Muscle of leg (tissue), 11 donors: ENCODE results near the gene PPIL6. TPM values are rescaled to one million over a fixed set of nuclear protein-coding genes. Genes with fewer than 3 reads are reported as not detected.

Experiments used
- DNase-seq: peaks from one replicate; pipeline ENCODE4 v3.0.0; 2013
- H3K27ac ChIP-seq: one replicate; pipeline ENCODE4 v1.5.1; 2013; ENCODE audit warnings: mild to moderate bottlenecking, low read length, control low read depth
- H3K27me3 ChIP-seq: one replicate; pipeline ENCODE4 v1.6.1; 2013; ENCODE audit warnings: low read length; ENCODE audit not compliant: control insufficient read depth, insufficient read depth
- H3K36me3 ChIP-seq: one replicate; pipeline ENCODE4 v1.6.1; 2013; ENCODE audit warnings: low read length; ENCODE audit not compliant: control insufficient read depth, insufficient read depth
- H3K4me1 ChIP-seq: one replicate; pipeline ENCODE4 v1.6.1; 2013; ENCODE audit warnings: low read length; ENCODE audit not compliant: control insufficient read depth, insufficient read depth
- H3K4me3 ChIP-seq: one replicate; pipeline ENCODE4 v1.5.1; 2013; ENCODE audit warnings: low read length, control low read depth
- H3K9me3 ChIP-seq: replicated peaks from 2 replicates; pipeline ENCODE4 v1.6.1; 2013; ENCODE audit warnings: low read depth, low read length; ENCODE audit not compliant: control insufficient read depth
- WGBS: methylation state at CpG from one replicate; pipeline ENCODE4 v1.1.5; 2013; ENCODE audit warnings: missing lambda C conversion rate; ENCODE audit not compliant: insufficient coverage; 5-methylcytosine and 5-hydroxymethylcytosine counted together
- polyA plus RNA-seq, 8 donors: library from polyadenylated mRNA; unstranded; fragments of 120-200 nt; gene quantifications; one replicate each; pipeline versions ENCODE4 v1.2.1 to v1.2.3, GENCODE V29; 2013; ENCODE audit warnings: inconsistent platforms in 1 of 8, low replicate concordance in 1 of 8; ENCODE audit not compliant: insufficient read length in 8 of 8, insufficient read depth in 1 of 8
- total RNA-seq: library from RNA; stranded (reverse); fragments of 120-200 nt; gene quantifications from one replicate; pipeline ENCODE4 v1.2.4, GENCODE V29; 2013

PPIL6 gene
- total and polyA plus RNA-seq, 9 donors, result 4.9 to 7.4 (median 6.7) TPM

GRCh38 chr6:109478841-109479624 lies 38.6 kb upstream of the PPIL6 start:
- Histone ChIP-seq H3K4me1 (peaks cover 11% of the 10 kb centered on the region), H3K27ac (no peak overlapping the region), H3K36me3 (peaks cover 44% of the 10 kb centered on the region), H3K9me3 (no peaks in the 10 kb centered on the region), H3K27me3 (no peaks in the 10 kb centered on the region), H3K4me3 (no peak overlapping the region)
- no peak for DNase-seq
- no CpG with 5 or more reads among the region's 5 CpGs for WGBS

DNA sequence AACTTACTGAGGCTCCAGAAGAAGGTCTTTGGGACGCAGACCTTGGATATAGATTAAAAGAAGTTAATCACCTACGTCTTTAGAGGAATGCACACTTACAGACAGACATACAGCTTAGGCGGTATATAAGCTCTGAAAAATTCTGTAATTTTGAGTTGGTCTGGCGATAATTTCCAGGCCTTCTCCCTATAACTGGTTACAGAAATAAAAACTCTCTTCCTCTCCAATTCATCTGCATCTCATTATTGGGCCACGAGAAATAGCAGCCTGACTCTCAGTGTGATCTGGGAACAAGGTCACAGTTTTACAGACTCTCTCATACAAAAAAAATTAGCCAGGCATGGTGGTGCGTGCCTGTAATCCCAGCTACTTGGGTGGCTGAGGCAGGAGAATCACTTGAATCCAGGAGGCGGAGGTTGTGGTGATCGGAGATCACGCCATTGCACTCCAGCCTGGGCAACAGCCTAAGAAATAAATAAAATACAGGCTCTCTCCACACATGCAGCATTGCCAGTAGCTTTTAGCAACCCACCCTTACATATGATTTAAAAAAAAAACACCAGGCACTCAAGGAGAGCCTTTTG lies 37.9 kb upstream of the PPIL6 start:
- H3K27ac ChIP-seq, result no peak overlapping the region
- peaks cover 49% of the 10 kb centered on the region for H3K36me3 ChIP-seq
- H3K9me3 ChIP-seq, result no peaks in the 10 kb centered on the region
- no peak for DNase-seq
- no peaks in the 10 kb centered on the region for H3K27me3 ChIP-seq
- H3K4me1 ChIP-seq, result peaks cover 10% of the 10 kb centered on the region
- H3K4me3 ChIP-seq, result no peak overlapping the region
- 74% methylated on average over 3 of the region's 9 CpGs for WGBS

GRCh38 chr6:109477725-109478124 lies 37.3 kb upstream of the PPIL6 start:
- WGBS, result 60% methylated on average over 1 of the region's 2 CpGs
- no peak for DNase-seq

DNA sequence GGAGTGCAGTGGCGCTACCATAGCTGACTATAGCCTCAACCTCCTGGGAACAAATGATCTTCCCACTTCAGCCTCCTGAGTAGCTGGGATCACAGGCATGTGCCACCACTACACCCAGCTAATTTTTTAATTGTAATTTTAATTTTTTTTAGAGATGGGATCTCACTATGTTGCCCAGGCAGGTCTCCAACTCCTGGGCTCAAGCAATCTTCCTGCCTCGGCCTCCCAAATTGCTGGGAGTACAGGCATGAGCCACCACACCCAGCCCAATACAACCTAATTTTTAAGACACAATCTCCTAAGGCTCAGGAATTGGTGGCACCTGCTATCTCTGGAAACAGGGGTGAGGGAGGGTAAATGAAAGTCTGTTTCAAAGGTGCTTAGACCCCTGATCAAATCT lies 36.8 kb upstream of the PPIL6 start:
- H3K4me1 ChIP-seq, result peaks cover 8% of the 10 kb centered on the region

More at GRCh38 chr6:109477725-109478124, 37.3 kb upstream of the PPIL6 start:
- H3K27me3 ChIP-seq, result no peaks in the 10 kb centered on the region
- peaks cover 10% of the 10 kb centered on the region for H3K4me1 ChIP-seq
- H3K4me3 ChIP-seq, result no peak overlapping the region
- no peak overlapping the region for H3K27ac ChIP-seq
- peaks cover 55% of the 10 kb centered on the region for H3K36me3 ChIP-seq
- no peaks in the 10 kb centered on the region for H3K9me3 ChIP-seq

DNA sequence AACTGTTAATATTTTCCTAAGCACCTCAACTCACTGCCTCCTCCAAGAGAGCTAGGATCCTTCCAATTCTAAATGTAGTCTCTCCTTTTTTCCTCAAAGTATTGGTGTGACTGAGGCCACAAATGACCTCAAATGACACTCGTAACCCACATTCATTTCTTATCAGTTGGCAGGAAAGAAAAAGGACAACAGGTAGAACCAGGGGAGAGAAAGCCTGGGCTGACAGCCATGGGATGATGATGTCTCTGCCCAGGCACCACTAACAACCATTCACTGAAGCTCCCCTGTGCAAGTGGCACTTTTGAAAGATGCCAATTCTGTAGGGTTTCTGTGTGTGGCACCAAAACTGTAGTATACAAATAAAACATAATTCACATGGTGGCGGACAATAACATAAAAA lies 35.2 kb upstream of the PPIL6 start:
- no peaks in the 10 kb centered on the region for H3K9me3 ChIP-seq
- H3K27me3 ChIP-seq, result no peaks in the 10 kb centered on the region
- no CpG with 5 or more reads among the region's 2 CpGs for WGBS
- no peak overlapping the region for H3K4me3 ChIP-seq
- H3K4me1 ChIP-seq, result no peaks in the 10 kb centered on the region
- no peak overlapping the region for H3K27ac ChIP-seq
- peaks cover 67% of the 10 kb centered on the region for H3K36me3 ChIP-seq
- no peak for DNase-seq

More for the DNA sequence above, 36.8 kb upstream of the PPIL6 start:
- whole genome bisulfite sequencing, result no CpG with 5 or more reads among the region's 2 CpGs
- Histone ChIP-seq H3K27ac (no peak overlapping the region), H3K9me3 (no peaks in the 10 kb centered on the region), H3K36me3 (peaks cover 60% of the 10 kb centered on the region), H3K27me3 (no peaks in the 10 kb centered on the region), H3K4me3 (no peak overlapping the region)
- no peak for DNase-seq

- Histone ChIP-seq H3K36me3 (peaks cover 68% of the 10 kb centered on the region), H3K4me1 (no peaks in the 10 kb centered on the region), H3K27me3 (no peaks in the 10 kb centered on the region), H3K9me3 (no peaks in the 10 kb centered on the region), H3K4me3 (no peak overlapping the region), H3K27ac (no peak overlapping the region)
- no peak for DNase-seq
- WGBS, result 71% methylated on average over 1 of the region's 4 CpGs
Observed at GRCh38 chr6:109474995-109475394, 34.6 kb upstream of the PPIL6 start.

DNA sequence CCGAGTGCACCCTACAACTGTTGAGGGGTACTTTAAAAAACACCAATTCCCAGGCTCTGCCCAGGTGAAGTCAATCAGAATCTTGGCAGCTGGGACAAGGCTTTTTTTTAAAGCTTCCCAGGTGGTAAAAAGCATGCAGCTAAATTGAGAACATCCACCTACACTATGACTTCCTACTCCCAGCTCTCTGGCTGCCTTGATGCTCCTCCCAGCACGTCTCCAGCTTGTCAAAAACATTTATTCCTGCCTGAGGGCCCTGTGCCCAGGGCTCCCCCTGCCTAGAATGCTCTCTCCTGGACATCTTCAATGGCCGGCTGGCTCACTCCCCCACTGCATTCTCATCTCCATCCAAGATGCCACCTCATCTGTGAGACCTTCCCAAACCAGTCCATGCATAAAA lies 32.7 kb upstream of the PPIL6 start:
- peaks cover 76% of the 10 kb centered on the region for H3K36me3 ChIP-seq
- no peaks in the 10 kb centered on the region for H3K9me3 ChIP-seq
- H3K4me1 ChIP-seq, result no peaks in the 10 kb centered on the region
- no peak overlapping the region for H3K4me3 ChIP-seq
- no peak overlapping the region for H3K27ac ChIP-seq
- no peak for DNase-seq
- H3K27me3 ChIP-seq, result no peaks in the 10 kb centered on the region
- WGBS, result 92% methylated on average over 3 of the region's 3 CpGs

- Histone ChIP-seq H3K9me3 (no peaks in the 10 kb centered on the region), H3K27ac (no peak overlapping the region), H3K27me3 (no peaks in the 10 kb centered on the region), H3K4me3 (no peak overlapping the region), H3K36me3 (peaks cover 71% of the 10 kb centered on the region), H3K4me1 (no peaks in the 10 kb centered on the region)
- WGBS, result 87% methylated on average over 8 of the region's 9 CpGs
- DNase-seq, result no peak
Observed at GRCh38 chr6:109472132-109472995, 31.9 kb upstream of the PPIL6 start.

- H3K27me3 ChIP-seq, result no peaks in the 10 kb centered on the region
- 83% methylated on average over 3 of the region's 5 CpGs for WGBS
- H3K4me1 ChIP-seq, result no peaks in the 10 kb centered on the region
- DNase-seq, result no peak
- no peaks in the 10 kb centered on the region for H3K9me3 ChIP-seq
- H3K27ac ChIP-seq, result no peak overlapping the region
- no peak overlapping the region for H3K4me3 ChIP-seq
- peaks cover 69% of the 10 kb centered on the region for H3K36me3 ChIP-seq
Observed at GRCh38 chr6:109471105-109471810, 30.8 kb upstream of the PPIL6 start.
